Measurements from ENCODE around the gene ANKS1A.

Gene ANKS1A

DNA sequence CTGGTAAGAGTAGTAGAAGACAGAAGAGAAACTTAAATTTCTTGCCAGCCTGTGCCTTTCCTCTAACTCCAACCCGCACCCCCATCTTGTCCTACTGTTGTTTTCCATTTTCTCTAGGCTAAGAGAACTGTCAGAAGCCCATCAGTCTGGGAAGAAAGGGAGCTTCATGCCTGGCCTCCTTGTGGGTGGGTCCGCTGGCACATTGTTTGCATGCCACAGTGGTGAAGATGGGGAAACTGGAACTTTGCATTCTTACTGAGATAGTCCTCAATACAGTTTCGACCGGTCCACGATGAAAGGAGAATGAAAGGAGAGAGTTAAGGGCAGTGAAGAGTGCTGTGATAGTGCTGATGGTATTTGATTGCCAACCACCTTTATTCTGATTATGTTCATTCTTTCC lies 149.0 kb downstream of the ANKS1A start:
- TF ChIP-seq, protein P1, sequence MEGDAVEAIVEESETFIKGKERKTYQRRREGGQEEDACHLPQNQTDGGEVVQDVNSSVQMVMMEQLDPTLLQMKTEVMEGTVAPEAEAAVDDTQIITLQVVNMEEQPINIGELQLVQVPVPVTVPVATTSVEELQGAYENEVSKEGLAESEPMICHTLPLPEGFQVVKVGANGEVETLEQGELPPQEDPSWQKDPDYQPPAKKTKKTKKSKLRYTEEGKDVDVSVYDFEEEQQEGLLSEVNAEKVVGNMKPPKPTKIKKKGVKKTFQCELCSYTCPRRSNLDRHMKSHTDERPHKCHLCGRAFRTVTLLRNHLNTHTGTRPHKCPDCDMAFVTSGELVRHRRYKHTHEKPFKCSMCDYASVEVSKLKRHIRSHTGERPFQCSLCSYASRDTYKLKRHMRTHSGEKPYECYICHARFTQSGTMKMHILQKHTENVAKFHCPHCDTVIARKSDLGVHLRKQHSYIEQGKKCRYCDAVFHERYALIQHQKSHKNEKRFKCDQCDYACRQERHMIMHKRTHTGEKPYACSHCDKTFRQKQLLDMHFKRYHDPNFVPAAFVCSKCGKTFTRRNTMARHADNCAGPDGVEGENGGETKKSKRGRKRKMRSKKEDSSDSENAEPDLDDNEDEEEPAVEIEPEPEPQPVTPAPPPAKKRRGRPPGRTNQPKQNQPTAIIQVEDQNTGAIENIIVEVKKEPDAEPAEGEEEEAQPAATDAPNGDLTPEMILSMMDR (IDR thresholded peaks at IDR 0.05; ENCODE audit: low read depth, low read length, missing control alignments), result no peak
- in situ Hi-C loops (cut with HindIII; ENCODE audit: low sequenced_read_pairs), result no loop called here
- H3K4me3 ChIP-seq (ENCODE audit: low read depth, low read length), result no peak overlapping the region
- no peak for DNase-seq (ENCODE audit: low read depth)

DNA sequence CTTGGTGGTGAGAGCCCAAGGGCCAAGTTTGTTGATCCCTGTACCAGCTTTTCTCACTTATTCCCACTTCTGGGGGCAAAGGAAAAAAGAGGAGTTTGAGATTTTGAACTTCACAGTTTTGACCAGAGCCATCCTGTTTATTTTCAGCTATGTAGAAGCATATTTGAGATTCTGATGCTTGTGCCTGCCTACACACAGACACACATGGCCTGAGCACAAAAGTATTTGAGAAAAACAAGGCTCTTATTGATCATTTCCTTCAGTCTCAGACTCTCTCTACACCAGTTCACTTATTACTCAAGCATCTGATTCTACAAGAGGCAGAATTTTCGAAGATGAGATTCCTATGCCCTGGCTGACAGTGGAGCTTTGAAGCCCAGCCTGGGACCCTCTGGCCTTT lies 151.3 kb downstream of the ANKS1A start:
- TF ChIP-seq, protein P1 (IDR thresholded peaks at IDR 0.05; ENCODE audit: low read depth, low read length, missing control alignments), result no peak
- in situ Hi-C loops (cut with HindIII; ENCODE audit: low sequenced_read_pairs), result no loop called here
- DNase-seq (ENCODE audit: low read depth), result no peak
- no peak overlapping the region for H3K4me3 ChIP-seq (ENCODE audit: low read depth, low read length)

DNA sequence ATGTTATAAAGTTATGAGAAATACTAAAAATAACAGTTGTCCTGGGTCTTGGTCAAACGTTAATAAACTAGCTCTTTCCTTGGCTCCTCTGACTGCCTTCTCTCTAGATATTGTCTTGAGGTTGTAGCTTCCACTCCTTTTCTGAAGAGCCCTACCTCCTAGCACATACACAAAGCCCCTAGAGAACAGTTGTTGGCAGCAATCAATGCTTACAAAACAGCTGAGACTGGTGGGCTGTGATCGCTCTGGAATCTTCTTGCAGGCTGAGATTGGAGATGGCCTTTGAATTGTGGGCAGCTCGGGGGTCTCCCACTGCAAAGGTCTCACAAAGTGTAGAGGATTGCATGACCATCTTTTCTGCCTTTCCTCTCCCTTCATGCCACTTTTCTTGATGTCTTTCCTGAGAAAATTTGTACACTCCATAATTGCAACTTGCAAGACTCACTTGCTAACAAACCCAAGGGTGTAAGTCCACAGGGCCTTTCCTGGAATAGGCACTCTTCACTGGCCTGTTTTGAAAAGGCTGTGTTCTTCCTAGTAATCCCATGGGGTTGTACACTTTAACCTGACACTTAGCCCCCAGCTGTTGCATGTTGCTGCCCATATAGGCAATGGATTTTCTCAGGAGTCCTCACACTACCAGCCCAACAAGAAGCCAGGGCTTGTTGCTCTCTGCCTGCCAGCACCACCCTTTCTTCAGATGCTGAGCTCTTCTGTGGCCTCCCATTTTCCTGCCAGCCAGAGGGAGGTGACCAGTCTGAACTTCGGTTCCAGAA lies 152.2 kb downstream of the ANKS1A start:
- TF ChIP-seq, protein P1 (IDR thresholded peaks at IDR 0.05; ENCODE audit: low read depth, low read length, missing control alignments), result no peak
- DNase-seq (ENCODE audit: low read depth), result no peak
- no peak overlapping the region for H3K4me3 ChIP-seq (ENCODE audit: low read depth, low read length)
- in situ Hi-C loops (cut with HindIII; ENCODE audit: low sequenced_read_pairs), result no loop called here

DNA sequence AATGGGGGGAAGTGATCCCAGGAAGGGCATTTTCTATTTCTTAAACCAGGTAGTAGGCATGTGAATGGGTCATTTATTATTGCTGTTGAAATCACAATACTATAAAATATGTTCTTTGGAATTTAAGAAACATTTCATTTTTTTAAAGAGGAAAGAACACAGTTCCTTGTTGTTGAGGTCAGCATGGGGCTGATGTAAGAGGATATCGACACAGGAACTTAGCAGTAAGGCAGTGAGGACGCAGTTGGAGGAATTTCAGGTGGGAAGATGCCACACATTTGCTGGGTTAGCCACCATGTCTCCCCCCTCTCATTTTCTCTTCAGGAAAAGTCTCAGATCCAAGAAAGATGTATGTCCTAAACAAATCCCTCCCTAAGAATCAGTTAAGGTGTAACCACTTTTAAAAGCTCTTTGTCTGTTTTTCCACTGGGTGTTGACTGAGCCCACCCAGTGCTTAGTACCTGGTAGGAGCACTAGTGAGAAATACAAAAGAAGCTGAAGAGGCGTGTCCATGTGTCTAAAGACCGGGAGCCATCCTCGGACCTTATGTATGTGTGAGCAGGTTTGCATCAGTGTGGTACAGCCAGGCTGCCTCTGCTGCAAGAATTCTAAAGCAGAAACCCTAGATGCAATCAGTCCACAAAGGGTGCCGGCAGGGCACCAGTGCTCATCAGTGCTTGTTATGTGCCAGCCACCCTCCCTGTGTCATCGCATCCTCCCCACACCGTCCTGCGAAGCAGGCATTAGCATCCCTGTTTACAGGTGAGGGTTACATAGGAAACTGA lies 153.2 kb downstream of the ANKS1A start:
- in situ Hi-C loops (cut with HindIII; ENCODE audit: low sequenced_read_pairs), result no loop called here
- no peak for DNase-seq (ENCODE audit: low read depth)
- no peak overlapping the region for H3K4me3 ChIP-seq (ENCODE audit: low read depth, low read length)
- TF ChIP-seq, protein P1 (IDR thresholded peaks at IDR 0.05; ENCODE audit: low read depth, low read length, missing control alignments), result no peak

DNA sequence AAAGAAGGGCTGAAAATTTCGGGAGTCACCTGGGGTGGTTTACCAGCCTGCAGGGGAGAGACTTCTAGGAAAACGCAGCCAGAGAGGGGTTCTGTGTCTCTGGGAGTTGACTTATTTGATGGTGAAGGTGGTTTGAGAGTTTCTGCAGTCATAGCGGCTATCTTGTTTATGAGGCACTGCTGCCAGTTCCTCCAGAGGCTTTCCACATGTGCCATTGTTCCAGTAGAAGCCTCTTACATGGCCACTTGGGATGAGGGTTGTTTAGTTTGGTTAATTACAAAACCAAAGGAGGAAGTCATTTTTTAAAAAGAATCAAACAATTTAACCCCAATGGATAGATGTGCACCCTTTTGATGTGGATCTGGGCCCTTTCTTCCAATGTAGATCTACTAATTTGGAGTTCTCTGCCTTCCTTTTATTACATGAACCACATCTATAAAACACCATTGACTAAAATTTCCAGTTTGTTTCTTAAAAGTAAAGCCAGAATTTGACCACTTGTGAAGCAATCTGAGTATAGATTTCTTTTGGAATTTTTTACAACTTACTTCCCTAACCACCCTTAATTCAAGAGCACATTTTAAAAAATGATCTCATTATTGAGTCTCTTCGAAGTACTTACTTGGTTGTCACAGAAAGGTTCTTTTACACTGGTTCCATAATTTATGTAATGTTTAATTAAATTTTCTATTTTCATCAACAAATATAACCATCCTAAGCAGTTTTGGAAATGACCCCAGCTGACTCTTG lies 154.5 kb downstream of the ANKS1A start:
- DNase-seq (ENCODE audit: low read depth), result no peak
- in situ Hi-C loops (cut with HindIII; ENCODE audit: low sequenced_read_pairs), result no loop called here
- no peak overlapping the region for H3K4me3 ChIP-seq (ENCODE audit: low read depth, low read length)
- TF ChIP-seq, protein P1 (IDR thresholded peaks at IDR 0.05; ENCODE audit: low read depth, low read length, missing control alignments), result no peak

DNA sequence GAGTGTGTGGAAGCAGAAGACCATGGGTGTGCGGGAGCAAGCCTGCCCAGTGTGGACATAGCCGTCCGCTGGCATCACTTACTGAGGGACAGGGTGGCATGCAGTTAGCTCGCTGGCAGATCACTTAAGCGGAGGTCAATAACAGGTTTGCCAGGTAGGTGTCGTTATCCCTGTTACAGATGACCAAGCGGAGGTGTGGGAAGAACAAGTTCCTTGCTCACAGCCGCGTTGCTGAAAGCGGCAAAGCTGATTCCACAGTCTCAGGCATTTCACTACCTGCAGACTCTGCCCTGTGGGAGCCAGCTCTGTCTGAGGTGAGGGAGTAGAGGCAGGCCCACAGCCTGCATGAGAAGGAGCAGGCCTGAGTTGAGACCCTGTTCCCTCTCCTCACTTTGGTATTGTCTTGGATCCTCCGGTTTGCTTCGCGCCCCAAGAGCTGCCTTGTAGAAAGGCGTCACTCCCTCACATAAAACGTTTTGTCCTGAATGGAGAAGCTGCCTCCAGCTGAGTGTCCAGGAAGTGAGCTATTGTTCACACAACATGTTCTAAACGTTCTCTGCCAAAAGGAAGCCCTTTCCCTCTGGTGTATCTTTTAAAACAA lies 155.2 kb downstream of the ANKS1A start:
- peak; percentile 46 for DNase-seq (ENCODE audit: low read depth)
- no peak overlapping the region for H3K4me3 ChIP-seq (ENCODE audit: low read depth, low read length)
- in situ Hi-C loops (cut with HindIII; ENCODE audit: low sequenced_read_pairs), result no loop called here
- TF ChIP-seq, protein P1 (IDR thresholded peaks at IDR 0.05; ENCODE audit: low read depth, low read length, missing control alignments), result no peak

Measured in astrocyte of the cerebellum (primary cell).